Activated CD4-positive, alpha-beta memory T cell treated with anti-CD3 and anti-CD28 coated beads, Interleukin-2, amount 10 ng/mL, durations not matched to agents 7 days and 5 days (primary cell): ENCODE results near the gene MORN5. TPM values are rescaled to one million over a fixed set of nuclear protein-coding genes. Genes with fewer than 3 reads are reported as not detected.
"Not testable (repeated sequence)": the region's sequence is repeated elsewhere in the genome, so short reads cannot be mapped to it uniquely, and the experiment has no call there.

Experiments
- CTCF ChIA-PET: fragments of 350-600 bp; sonication (Branson Sonifier 250); formaldehyde crosslinking; loops from one replicate; lab custom pipeline; 2021; ENCODE audit warnings: antibody characterized with exemption, inconsistent platforms; lab: Charles Lee
- POLR2A ChIA-PET: fragments of 350-600 bp; sonication (Branson Sonifier 250); formaldehyde crosslinking; loops from one replicate; lab custom pipeline; 2021; ENCODE audit warnings: antibody characterized with exemption; lab: Charles Lee
- DNase-seq: peaks from one replicate; pipeline ENCODE4 v3.0.0-alpha.2; 2020
- H3K27ac Mint-ChIP-seq: one replicate; pipeline ENCODE4 v1.8.0; 2021; ENCODE audit warnings: mild to moderate bottlenecking, mixed read lengths
- H3K27me3 Mint-ChIP-seq: one replicate; pipeline ENCODE4 v1.8.0; 2021; ENCODE audit warnings: mixed read lengths
- H3K36me3 Mint-ChIP-seq: one replicate; pipeline ENCODE4 v1.8.0; 2021; ENCODE audit warnings: low read depth, mixed read lengths
- H3K4me1 Mint-ChIP-seq: one replicate; pipeline ENCODE4 v1.8.0; 2021; ENCODE audit warnings: mixed read lengths
- H3K4me3 Mint-ChIP-seq: one replicate; pipeline ENCODE4 v1.8.0; 2021; ENCODE audit warnings: mild to moderate bottlenecking, mixed read lengths
- H3K9me3 Mint-ChIP-seq: one replicate; pipeline ENCODE4 v1.8.0; 2021; ENCODE audit warnings: mixed read lengths
- total RNA-seq, 2 experiments: library from RNA; stranded (reverse); gene quantifications; one replicate each; pipeline ENCODE4 v1.2.3, GENCODE V29; 2021

Gene MORN5
- not detected for total RNA-seq

DNA sequence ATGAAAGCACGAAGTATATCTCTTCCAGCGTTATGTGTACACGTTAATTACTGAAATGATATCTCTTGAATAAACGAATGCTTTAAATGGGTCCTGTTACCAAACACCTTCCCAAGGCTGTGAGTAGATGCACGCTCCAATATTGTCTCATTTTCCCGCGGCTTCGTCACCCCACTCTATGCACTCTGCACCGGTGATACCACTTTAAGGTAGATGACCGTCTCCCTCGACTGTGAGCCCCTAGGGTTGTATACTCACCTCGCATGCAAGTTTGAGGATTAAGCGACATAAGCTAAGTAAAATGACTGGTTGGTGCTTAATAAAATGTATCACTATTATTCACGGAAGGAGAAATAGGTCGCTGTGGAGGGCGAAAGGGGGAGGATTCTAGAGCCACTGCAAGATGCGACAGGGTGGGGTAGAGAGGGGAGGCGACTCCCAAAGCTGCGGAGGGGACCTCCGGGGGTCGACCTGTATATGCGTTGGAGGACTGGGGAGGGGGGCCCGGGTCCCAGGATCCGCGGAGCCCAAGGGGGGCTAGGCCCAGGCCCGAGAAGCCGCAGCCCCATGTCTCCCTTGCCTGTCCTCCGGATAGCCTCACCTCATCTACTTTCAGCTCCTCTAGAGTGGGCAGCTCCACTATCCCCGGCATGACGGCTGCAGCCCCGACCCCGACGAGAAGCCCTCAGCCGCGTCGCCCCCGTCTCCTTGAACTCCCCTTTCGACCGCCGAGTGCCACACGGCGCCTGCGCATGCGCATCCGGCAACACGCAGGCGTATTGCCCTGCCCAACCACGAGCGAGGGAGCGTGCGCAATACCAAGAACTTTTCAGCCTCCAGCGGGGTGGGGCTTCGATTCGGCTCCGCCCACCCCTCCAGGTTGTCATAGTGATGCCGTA, at the start of gene MORN5, which contains the start of gene NDUFA8:
TSS of gene MORN5 (plus strand) at position 883 of the 899 bp plus-strand sequence. CDS start 65 bp downstream, outside the sequence.
TSS of gene NDUFA8 (minus strand) at position 754 of the 899 bp plus-strand sequence. CDS start at position 652, 102 bp downstream.
- peaks cover 5% of the 10 kb centered on the region for H3K36me3 Mint-ChIP-seq
- peak; percentile 96 for DNase-seq
- POLR2A ChIA-PET, result interaction anchor here (1.4 to 2.5 kb wide), 3 partner anchors 17 to 105 kb away, joined by 3 to 14 read pairs (median 3); partner anchors contain the start of genes MRRF and RBM18
- peaks cover 26% of the 10 kb centered on the region for H3K4me1 Mint-ChIP-seq
- peak within 1 kb of the TSS; percentile 97 for H3K4me3 Mint-ChIP-seq
- CTCF ChIA-PET, result interaction anchor here (1.0 to 2.2 kb wide), 3 partner anchors 14 to 192 kb away, joined by 4 to 7 read pairs (median 7); no protein-coding TSS in a partner anchor
- peaks cover 5% of the 10 kb centered on the region for H3K9me3 Mint-ChIP-seq
- H3K27ac Mint-ChIP-seq, result peak within 1 kb of the TSS; percentile 84
- H3K27me3 Mint-ChIP-seq, result peaks cover 22% of the 10 kb centered on the region

DNA sequence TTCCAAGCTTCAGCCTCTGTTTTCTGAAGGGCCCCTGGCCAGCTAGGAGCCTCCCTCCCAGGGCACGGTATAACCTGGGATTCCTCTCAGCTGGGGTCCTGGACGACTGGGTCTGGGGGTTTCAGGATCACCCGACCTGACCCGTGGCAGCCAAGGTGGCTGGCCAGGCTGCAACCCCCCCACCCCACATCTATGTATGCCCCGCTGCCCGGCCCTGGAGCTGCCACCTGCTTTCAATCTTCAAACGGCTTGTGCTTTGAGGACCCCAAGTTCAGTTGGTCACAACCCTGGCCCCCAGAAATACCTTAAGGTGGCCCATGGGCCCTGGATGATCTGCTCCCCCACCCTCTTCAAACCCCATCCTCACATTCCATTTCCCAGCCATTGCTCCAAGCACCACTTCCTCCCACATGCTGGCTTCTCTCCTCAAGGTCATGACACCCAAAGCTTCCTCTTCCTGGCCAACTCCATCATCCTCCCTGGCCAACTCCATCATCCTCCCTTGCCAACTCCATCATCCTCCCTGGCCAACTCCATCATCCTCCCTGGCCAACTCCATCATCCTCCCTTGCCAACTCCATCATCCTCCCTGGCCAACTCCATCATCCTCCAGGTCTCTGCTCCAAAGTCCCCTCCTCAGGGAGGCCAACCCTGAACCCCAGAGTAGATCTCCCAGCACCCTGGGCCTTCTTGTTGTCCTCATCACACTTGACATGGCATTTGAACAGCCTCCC, 49.4 kb upstream of the MORN5 start:
- H3K36me3 Mint-ChIP-seq, result no peaks in the 10 kb centered on the region
- H3K4me3 Mint-ChIP-seq, result no peak overlapping the region
- H3K27me3 Mint-ChIP-seq, result peaks cover 2% of the 10 kb centered on the region
- ChIA-PET CTCF (interaction anchor here (0.6 to 1.7 kb wide), 3 partner anchors 8 to 13 kb away, joined by 3 to 6 read pairs (median 5); no protein-coding TSS in a partner anchor), POLR2A (no interaction called here)
- DNase-seq, result no peak
- no peaks in the 10 kb centered on the region for H3K9me3 Mint-ChIP-seq
- no peak overlapping the region for H3K27ac Mint-ChIP-seq
- no peaks in the 10 kb centered on the region for H3K4me1 Mint-ChIP-seq

DNA sequence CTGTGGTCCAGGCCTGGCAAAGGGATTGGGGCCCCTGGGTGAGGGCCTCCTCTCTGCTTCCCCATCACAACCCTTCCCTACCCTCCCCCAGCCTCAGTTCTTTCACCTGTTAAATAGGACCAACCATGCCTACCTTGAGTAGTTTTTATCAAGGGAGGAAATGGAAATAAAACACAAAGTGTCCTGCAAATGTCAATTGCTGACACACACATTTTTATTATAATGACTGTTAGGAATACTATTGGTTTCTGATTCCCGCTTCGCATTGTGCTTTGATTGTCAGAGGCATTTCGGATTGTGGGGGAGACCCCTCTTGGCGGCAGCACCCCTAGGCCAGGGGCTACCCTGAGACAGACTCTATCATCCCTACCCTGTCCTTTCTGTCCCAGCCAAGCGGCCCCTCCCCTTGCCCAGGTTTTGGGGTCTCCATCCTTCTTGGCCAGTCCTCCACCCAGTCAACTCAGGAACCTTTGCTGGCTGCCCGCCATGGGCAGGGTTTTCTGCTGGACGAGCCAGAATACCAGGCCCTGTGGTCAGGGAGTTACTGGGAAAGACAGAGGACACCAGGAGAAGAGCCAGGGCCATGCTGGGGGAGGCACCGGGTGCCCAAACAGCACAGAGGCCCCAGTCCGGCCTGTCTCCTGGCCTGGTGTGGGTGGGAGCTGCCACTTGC, 48.2 kb upstream of the MORN5 start:
- Mint-ChIP-seq H3K4me3 (no peak overlapping the region), H3K27me3 (peaks cover 2% of the 10 kb centered on the region), H3K36me3 (no peaks in the 10 kb centered on the region), H3K27ac (no peak overlapping the region), H3K9me3 (no peaks in the 10 kb centered on the region), H3K4me1 (no peaks in the 10 kb centered on the region)
- ChIA-PET CTCF (interaction anchor here (2.8 kb wide), 1 partner anchor 13 kb away, joined by 10 read pairs; no protein-coding TSS in a partner anchor), POLR2A (no interaction called here)
- DNase-seq, result no peak

DNA sequence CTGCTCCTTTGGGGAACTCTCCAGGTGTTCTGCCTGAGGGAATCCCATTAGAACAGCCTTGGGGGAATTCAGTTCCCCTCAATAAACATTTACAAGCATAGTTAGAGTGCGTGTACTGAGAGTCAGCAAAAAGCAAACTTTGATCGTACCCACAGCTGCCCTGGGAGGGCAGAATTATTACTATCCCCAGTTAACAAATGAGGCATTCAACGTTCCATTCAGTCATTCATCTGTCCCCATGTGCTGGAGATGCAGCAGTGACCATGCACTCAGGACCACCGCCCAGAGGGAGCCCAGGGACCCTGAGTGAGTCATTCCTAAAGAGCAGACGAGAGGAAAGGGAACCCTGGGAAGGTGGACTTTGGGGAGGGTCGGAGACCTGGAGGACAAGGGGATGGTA, 47.5 kb upstream of the MORN5 start:
- Mint-ChIP-seq H3K4me3 (no peak overlapping the region), H3K27ac (no peak overlapping the region), H3K4me1 (no peaks in the 10 kb centered on the region), H3K27me3 (peaks cover 2% of the 10 kb centered on the region), H3K36me3 (no peaks in the 10 kb centered on the region), H3K9me3 (no peaks in the 10 kb centered on the region)
- ChIA-PET CTCF (interaction anchor here (2.8 kb wide), 1 partner anchor 14 kb away, joined by 10 read pairs; no protein-coding TSS in a partner anchor), POLR2A (no interaction called here)
- no peak for DNase-seq

GRCh38 chr9:122113574-122113973, 46.1 kb upstream of the MORN5 start:
- Mint-ChIP-seq H3K27ac (no peak overlapping the region), H3K27me3 (peaks cover 2% of the 10 kb centered on the region), H3K9me3 (no peaks in the 10 kb centered on the region), H3K36me3 (no peaks in the 10 kb centered on the region), H3K4me1 (no peaks in the 10 kb centered on the region), H3K4me3 (no peak overlapping the region)
- ChIA-PET CTCF (interaction anchor here (2.8 kb wide), 1 partner anchor 15 kb away, joined by 10 read pairs; no protein-coding TSS in a partner anchor), POLR2A (no interaction called here)
- DNase-seq, result no peak

- no peaks in the 10 kb centered on the region for H3K9me3 Mint-ChIP-seq
- no peak overlapping the region for H3K4me3 Mint-ChIP-seq
- ChIA-PET CTCF (interaction anchor here (2.3 to 4.5 kb wide), 2 partner anchors 9 to 17 kb away, joined by 8 to 27 read pairs; no protein-coding TSS in a partner anchor), POLR2A (no interaction called here)
- no peaks in the 10 kb centered on the region for H3K36me3 Mint-ChIP-seq
- peaks cover 2% of the 10 kb centered on the region for H3K27me3 Mint-ChIP-seq
- no peak overlapping the region for H3K27ac Mint-ChIP-seq
- DNase-seq, result no peak
- no peaks in the 10 kb centered on the region for H3K4me1 Mint-ChIP-seq
Observed at GRCh38 chr9:122115176-122116035, 44.3 kb upstream of the MORN5 start.

DNA sequence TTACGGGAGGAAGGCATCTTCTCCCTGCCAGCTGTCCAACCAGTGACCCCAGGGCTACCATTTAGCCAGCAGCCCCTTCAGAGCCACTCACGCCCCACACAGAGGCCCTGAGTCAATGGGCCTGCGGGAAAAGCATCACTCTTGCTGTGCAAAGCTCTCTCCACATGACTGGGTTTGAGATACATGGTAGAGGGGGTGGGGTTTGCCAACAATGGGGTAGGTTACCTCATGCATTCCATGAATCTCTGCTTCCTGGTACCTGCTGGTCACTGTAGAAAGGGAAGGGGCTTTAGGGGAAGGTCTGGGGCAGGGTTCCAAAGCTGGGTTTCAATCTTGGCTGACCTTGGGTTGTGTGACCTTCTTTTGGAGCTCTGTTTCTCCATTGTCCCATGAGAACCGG, 43.7 kb upstream of the MORN5 start:
- H3K36me3 Mint-ChIP-seq, result no peaks in the 10 kb centered on the region
- DNase-seq, result no peak
- CTCF ChIA-PET, result interaction anchor here (2.3 to 4.5 kb wide), 2 partner anchors 8 to 17 kb away, joined by 8 to 27 read pairs; no protein-coding TSS in a partner anchor
- no peak overlapping the region for H3K27ac Mint-ChIP-seq
- no peaks in the 10 kb centered on the region for H3K9me3 Mint-ChIP-seq
- POLR2A ChIA-PET, result no interaction called here
- no peaks in the 10 kb centered on the region for H3K4me1 Mint-ChIP-seq
- H3K27me3 Mint-ChIP-seq, result peaks cover 2% of the 10 kb centered on the region
- H3K4me3 Mint-ChIP-seq, result no peak overlapping the region

DNA sequence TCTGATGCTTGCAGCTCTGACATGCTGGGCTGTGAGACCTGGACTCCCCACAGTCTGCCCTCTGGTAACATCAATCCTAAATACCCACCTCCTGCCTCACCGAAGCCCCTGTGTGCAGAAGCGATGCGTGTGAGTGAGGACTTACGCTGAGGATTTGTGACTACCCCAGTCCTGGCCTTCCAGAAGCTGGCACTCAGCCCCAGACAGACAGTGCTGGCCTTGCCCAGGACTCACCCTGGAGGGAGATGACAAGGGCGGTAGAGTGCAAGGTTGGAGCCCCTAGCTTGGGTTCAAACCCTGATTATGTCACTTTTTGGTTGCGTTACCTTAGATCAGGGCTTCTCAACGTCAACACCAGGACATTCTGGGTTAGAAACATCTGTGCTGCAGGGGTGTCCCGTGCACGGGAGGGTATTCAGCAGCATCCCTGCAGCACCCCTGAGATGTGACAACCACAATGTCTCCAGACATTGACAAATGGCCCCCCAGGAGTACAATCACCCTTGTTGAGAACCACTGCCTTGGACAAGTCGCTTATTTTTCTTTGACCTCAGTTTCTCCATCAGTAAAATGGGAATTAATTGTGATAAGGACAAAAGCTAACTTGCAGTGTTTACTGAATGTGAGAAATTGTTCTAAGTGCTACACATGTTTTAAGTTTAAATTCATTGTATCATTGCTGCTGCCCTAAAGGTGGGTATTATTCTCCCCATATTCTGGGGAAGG, 43.1 kb upstream of the MORN5 start:
- H3K36me3 Mint-ChIP-seq, result no peaks in the 10 kb centered on the region
- no peak overlapping the region for H3K27ac Mint-ChIP-seq
- H3K4me1 Mint-ChIP-seq, result no peaks in the 10 kb centered on the region
- H3K4me3 Mint-ChIP-seq, result no peak overlapping the region
- no peaks in the 10 kb centered on the region for H3K9me3 Mint-ChIP-seq
- CTCF ChIA-PET, result interaction anchor here (2.3 to 4.5 kb wide), 2 partner anchors 8 to 18 kb away, joined by 8 to 27 read pairs; no protein-coding TSS in a partner anchor
- POLR2A ChIA-PET, result no interaction called here
- DNase-seq, result no peak
- peaks cover 2% of the 10 kb centered on the region for H3K27me3 Mint-ChIP-seq

GRCh38 chr9:122117241-122117640, 42.5 kb upstream of the MORN5 start:
- H3K9me3 Mint-ChIP-seq, H3K4me3 Mint-ChIP-seq, H3K36me3 Mint-ChIP-seq, H3K27me3 Mint-ChIP-seq, H3K27ac Mint-ChIP-seq, H3K4me1 Mint-ChIP-seq, POLR2A ChIA-PET, DNase-seq: not testable (repeated sequence)
- CTCF ChIA-PET, result interaction anchor here (0.6 to 4.5 kb wide), 2 partner anchors 18 to 45 kb away, joined by 4 to 27 read pairs; no protein-coding TSS in a partner anchor

DNA sequence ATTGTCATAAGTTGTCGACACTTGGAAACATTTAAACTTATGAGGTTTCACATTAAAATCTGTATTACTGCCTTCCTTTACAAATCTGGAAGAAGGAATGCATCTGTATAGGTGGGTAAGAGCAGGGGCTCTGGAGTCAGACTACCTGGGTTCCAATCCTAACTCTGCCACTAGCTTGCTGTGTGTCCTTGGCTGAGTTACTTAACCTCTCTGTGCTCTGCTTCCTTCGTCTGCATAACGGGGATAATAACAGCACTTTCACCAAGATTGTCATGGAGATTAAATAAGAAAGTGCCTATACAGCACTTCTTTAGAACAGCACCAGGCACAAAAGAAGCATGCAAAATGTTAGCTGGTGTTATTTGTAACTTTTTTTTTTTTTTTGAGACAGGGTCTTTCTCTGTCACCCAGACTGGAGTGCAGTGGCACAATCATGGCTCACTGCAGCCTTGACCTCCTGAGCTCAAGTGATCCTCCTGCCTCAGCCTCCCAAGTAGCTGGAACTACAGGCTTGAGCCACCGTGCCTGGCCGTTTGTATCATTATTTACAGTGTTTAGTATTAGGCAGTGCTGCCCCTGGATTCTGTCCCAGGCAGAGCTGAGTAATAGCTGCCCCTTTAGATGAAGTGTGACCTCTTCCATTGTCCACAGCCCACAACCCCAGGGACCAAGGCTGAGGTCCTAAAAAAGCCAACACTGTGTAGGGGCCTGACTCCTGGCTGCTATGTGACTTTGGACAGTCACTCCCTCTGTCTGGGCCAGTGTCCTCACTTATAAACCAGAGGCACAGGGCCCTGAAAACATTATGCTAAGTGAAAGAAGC, 41.2 kb upstream of the MORN5 start:
- Mint-ChIP-seq H3K36me3 (no peaks in the 10 kb centered on the region), H3K9me3 (no peaks in the 10 kb centered on the region), H3K4me3 (no peak overlapping the region), H3K27me3 (no peaks in the 10 kb centered on the region), H3K27ac (no peak overlapping the region), H3K4me1 (no peaks in the 10 kb centered on the region)
- POLR2A ChIA-PET, result no interaction called here
- no peak for DNase-seq
- CTCF ChIA-PET, result interaction anchor here (0.6 to 11.7 kb wide), 4 partner anchors 8 to 232 kb away, joined by 3 to 243 read pairs (median 16); no protein-coding TSS in a partner anchor
